GM12878 (cell line): ENCODE measurements around the gene HDAC3. TPM values are rescaled to one million over a fixed set of nuclear protein-coding genes. Genes with fewer than 3 reads are reported as not detected.

Experiments used
- ATAC-seq: fragments of 200-7000 bp; cut with Tn5 transposase; 3 replicates; pipeline ENCODE4 v1.9.1; 2020; ENCODE audit warnings: mild to moderate bottlenecking, moderate library complexity
- BruUV-seq: library from RNA; stranded (reverse); fragments of 400-500 nt; replicated peaks from 2 replicates; lab custom pipeline; 2021; lab: Mats Ljungman, UMichigan
- CTCF ChIA-PET: fragments of 300-600 bp; sonication (Branson Sonifier 250); formaldehyde crosslinking; extraction: SDS; loops from one replicate; lab custom pipeline; 2021; ENCODE audit warnings: inconsistent platforms; lab: Yijun Ruan, JAX
- POLR2A ChIA-PET: fragments of 350-600 bp; formaldehyde crosslinking; extraction: SDS; loops from one replicate; lab custom pipeline; 2021; ENCODE audit warnings: inconsistent platforms; lab: Charles Lee
- RAD21 ChIA-PET: fragments of 300-600 bp; sonication (Branson Sonifier 250); formaldehyde crosslinking; loops from one replicate; lab custom pipeline; 2023; ENCODE audit warnings: antibody characterized with exemption; ENCODE audit not compliant: unreplicated experiment; lab: Charles Lee
- SMC1A ChIA-PET: fragments of 300-600 bp; sonication (Branson Sonifier 250); formaldehyde crosslinking; loops from one replicate; lab custom pipeline; 2023; ENCODE audit not compliant: unreplicated experiment, uncharacterized antibody; lab: Charles Lee
- DNase-seq: peaks from one replicate; pipeline ENCODE4 v3.0.0-alpha.2; 2011; ENCODE audit warnings: low read depth, low spot score
- FAIRE-seq: peaks from 3 replicates; lab custom pipeline; 2011; peaks lifted over from hg19 to GRCh38; lab: Jason Lieb, UNC
- H2AFZ ChIP-seq: 2 replicates; pipeline ENCODE4 v1.6.0; 2011; ENCODE audit warnings: low read depth, low read length, control low read depth; ENCODE audit not compliant: control insufficient read depth
- H3K27ac ChIP-seq: 2 replicates; pipeline ENCODE4 v1.5.1; 2011; ENCODE audit warnings: control low read depth; ENCODE audit not compliant: control insufficient read depth, insufficient read depth
- H3K27me3 ChIP-seq, 2 experiments: replicated peaks in 1 of 2; 2 replicates each; pipeline versions ENCODE4 v1.6.0 to v1.6.1; 2011; ENCODE audit warnings: low read length in 1 of 2; ENCODE audit not compliant: control insufficient read depth in 2 of 2, insufficient read depth in 2 of 2
- H3K36me3 ChIP-seq, 2 experiments: 2 replicates each; pipeline ENCODE4 v1.5.1; 2011; ENCODE audit warnings: low read length in 1 of 2; ENCODE audit not compliant: control insufficient read depth in 2 of 2, insufficient read depth in 2 of 2
- H3K4me1 ChIP-seq: 2 replicates; pipeline ENCODE4 v1.6.1; 2011; ENCODE audit warnings: mild to moderate bottlenecking, low read length, moderate library complexity, mixed read lengths; ENCODE audit not compliant: control insufficient read depth, insufficient read depth
- H3K4me2 ChIP-seq: 2 replicates; pipeline ENCODE4 v1.6.0; 2011; ENCODE audit warnings: control low read depth; ENCODE audit not compliant: control insufficient read depth, insufficient read depth
- H3K4me3 ChIP-seq: fragments of 200-600 bp; sonication (generic); 2 replicates; pipeline ENCODE4 v1.5.1; 2016
- H3K79me2 ChIP-seq: 2 replicates; pipeline ENCODE4 v1.6.0; 2011; ENCODE audit warnings: low read length; ENCODE audit not compliant: control insufficient read depth, insufficient read depth
- H3K9ac ChIP-seq: 2 replicates; pipeline ENCODE4 v1.8.0; 2011; ENCODE audit warnings: low read length, control low read depth, mixed read lengths; ENCODE audit not compliant: control insufficient read depth, insufficient read depth
- H3K9me3 ChIP-seq: replicated peaks from 3 replicates; pipeline ENCODE4 v1.5.1; 2011; ENCODE audit warnings: mild to moderate bottlenecking, low read length; ENCODE audit not compliant: control insufficient read depth, insufficient read depth
- H4K20me1 ChIP-seq: 2 replicates; pipeline ENCODE4 v1.6.0; 2011; ENCODE audit not compliant: control insufficient read depth, insufficient read depth
- CHD2 ChIP-seq: IDR thresholded peaks from 2 replicates; pipeline ENCODE4 v1.6.1; 2011; ENCODE audit warnings: low read depth, low read length, improper control_type of control experiment, borderline replicate concordance
- CREM ChIP-seq: IDR thresholded peaks from 2 replicates; pipeline ENCODE4 v1.6.1; 2014; ENCODE audit warnings: antibody characterized with exemption, low read depth
- CTCF ChIP-seq, 3 experiments: IDR thresholded peaks in 2 of 3; conservative IDR thresholded peaks in 1 of 3; 2 replicates each; pipeline ENCODE4 v1.5.1; 2011; ENCODE audit warnings: low read depth in 3 of 3, low read length in 3 of 3, mild to moderate bottlenecking in 3 of 3, control low read depth in 2 of 3, moderate library complexity in 2 of 3, inconsistent platforms in 1 of 3, mixed read lengths in 1 of 3; ENCODE audit not compliant: control insufficient read depth in 2 of 3, insufficient read depth in 1 of 3; ENCODE audit errors: extremely low read depth in 1 of 3
- GATAD2B ChIP-seq: fragments of 450-650 bp; conservative IDR thresholded peaks from 2 replicates; pipeline ENCODE4 v1.6.1; 2017; ENCODE audit warnings: low read depth, mild to moderate bottlenecking, moderate library complexity
- IKZF1 ChIP-seq: fragments of 450-650 bp; conservative IDR thresholded peaks from 2 replicates; pipeline ENCODE4 v1.6.1; 2017; ENCODE audit warnings: antibody characterized with exemption, mild to moderate bottlenecking
- IRF5 ChIP-seq: fragments of 450-650 bp; IDR thresholded peaks from 2 replicates; pipeline ENCODE4 v1.6.1; 2017; ENCODE audit warnings: borderline replicate concordance
- LARP7 ChIP-seq: fragments of 450-650 bp; IDR thresholded peaks from 2 replicates; pipeline ENCODE4 v1.6.1; 2017; ENCODE audit warnings: mild to moderate bottlenecking
- MEF2B ChIP-seq: fragments of 450-650 bp; IDR thresholded peaks from 2 replicates; pipeline ENCODE4 v1.6.1; 2018; ENCODE audit warnings: mild to moderate bottlenecking, moderate library complexity; ENCODE audit not compliant: partially characterized antibody, poor library complexity, severe bottlenecking
- NBN ChIP-seq: fragments of 450-650 bp; IDR thresholded peaks from 2 replicates; pipeline ENCODE4 v1.6.1; 2016
- NR2F1 ChIP-seq: fragments of 450-650 bp; conservative IDR thresholded peaks from 2 replicates; pipeline ENCODE4 v1.6.1; 2017; ENCODE audit warnings: mild to moderate bottlenecking
- POLR2A ChIP-seq: IDR thresholded peaks from 2 replicates; pipeline ENCODE4 v1.6.1; 2011; ENCODE audit warnings: low read depth, mild to moderate bottlenecking, low read length
- RB1 ChIP-seq: fragments of 450-650 bp; formaldehyde crosslinking; IDR thresholded peaks from 2 replicates; pipeline ENCODE4 v1.6.1; 2017; ENCODE audit warnings: mild to moderate bottlenecking, borderline replicate concordance
- SMAD1 ChIP-seq: fragments of 450-650 bp; IDR thresholded peaks from 2 replicates; pipeline ENCODE4 v1.6.1; 2018; ENCODE audit warnings: mild to moderate bottlenecking, low read depth; ENCODE audit not compliant: partially characterized antibody
- SRF ChIP-seq, 2 experiments: IDR thresholded peaks; 2 replicates each; pipeline ENCODE4 v1.6.1; 2011; ENCODE audit warnings: low read depth in 2 of 2, low read length in 2 of 2, mild to moderate bottlenecking in 1 of 2, moderate library complexity in 1 of 2
- TCF3 ChIP-seq: IDR thresholded peaks from 2 replicates; pipeline ENCODE4 v1.6.1; 2012; ENCODE audit warnings: low read depth, mild to moderate bottlenecking, low read length, borderline replicate concordance; ENCODE audit not compliant: insufficient read depth
- ZSCAN29 ChIP-seq: fragments of 450-650 bp; IDR thresholded peaks from 2 replicates; pipeline ENCODE4 v1.6.1; 2017; ENCODE audit warnings: mild to moderate bottlenecking, moderate library complexity
- WGBS: methylation state at CpG from one replicate; pipeline ENCODE4 v1.1.6; 2016; ENCODE audit warnings: low lambda C conversion rate; ENCODE audit not compliant: insufficient replicate concordance, insufficient coverage; ENCODE audit errors: missing lambda C conversion rate; 5-methylcytosine and 5-hydroxymethylcytosine counted together
- in situ Hi-C: fragments of 300-500 bp; cut with MboI; formaldehyde crosslinking; loops from 9 replicates; pipeline ENCODE4 v1.14.3; 2018; ENCODE audit warnings: mixed read lengths
- intact Hi-C: fragments of 100-400 bp; cut with micrococcal nuclease; formaldehyde crosslinking; loops from one replicate; pipeline ENCODE4 v1.14.2; 2022; ENCODE audit not compliant: unreplicated experiment
- polyA plus RNA-seq, 11 experiments: library from polyadenylated mRNA; depleted of rRNA in 4 of 11; unstranded in 6 of 11; stranded (reverse) in 5 of 11; fragments of >200 nt; fragmentation: Nextera tagmentation in 4 of 11; fragmentation: Illumina TruSeq in 1 of 11; extraction: Ambion mirVana in 4 of 11; extraction: Trizol in 1 of 11; gene quantifications; 1 replicate in 1 of 11; 2 replicates in 10 of 11; pipeline versions ENCODE4 v1.2.1 to v1.2.3, GENCODE V29; 2011 to 2016; ENCODE audit warnings: inconsistent platforms in 2 of 11, missing spikeins in 2 of 11, low read depth in 1 of 11
- total RNA-seq, 4 experiments: library from RNA; depleted of rRNA in 3 of 4; stranded (reverse); fragments of >200 nt in 3 of 4; fragmentation: Illumina TruSeq in 1 of 4; extraction: Trizol in 1 of 4; gene quantifications; 2 replicates each; pipeline versions ENCODE4 v1.2.1 to v1.2.3, GENCODE V29; 2013 to 2021

The HDAC3 gene
- total and polyA plus RNA-seq, 10 of the 15 experiments (the other 5 are each of a cell fraction or from before 2014, with no cell fraction given): 62.2 to 140 (median 112) TPM

GRCh38 chr5:141637767-141638419 is 1.2 kb upstream of the HDAC3 start:
- DNase-seq: no peak
- peak overlapping the region; percentile 86 for H3K27ac ChIP-seq
- H3K27me3 ChIP-seq: no peaks in the 10 kb centered on the region
- H3K4me1 ChIP-seq: peaks cover 37% of the 10 kb centered on the region
- no peak for FAIRE-seq
- H3K4me2 ChIP-seq: peak overlapping the region; percentile 98
- ATAC-seq: peak; percentile 52
- peak overlapping the region; percentile 81 for H3K9ac ChIP-seq
- peak overlapping the region; percentile 85 for H3K4me3 ChIP-seq
- H3K36me3 ChIP-seq: no peaks in the 10 kb centered on the region; a peak in 2 of 4 replicates
- BruUV-seq: no TSS peak
- intact Hi-C loops (loop anchor here (1.0 to 5.0 kb wide), 2 partner anchors 46 to 126 kb away; no protein-coding TSS in a partner anchor), in situ Hi-C loops (no loop called here)
- RAD21 ChIA-PET: interaction anchor here (1.5 to 8.2 kb wide), 4 partner anchors 18 to 323 kb away, joined by 3 to 124 read pairs (median 48); partner anchors contain the start of gene DIAPH1
- POLR2A ChIA-PET: interaction anchor here (0.9 to 11.5 kb wide), 9 partner anchors 9 to 332 kb away, joined by 3 to 215 read pairs (median 10); partner anchors contain the start of genes DIAPH1, FCHSD1 and RNF14
- H4K20me1 ChIP-seq: no peaks in the 10 kb centered on the region
- peaks cover 46% of the 10 kb centered on the region for H3K79me2 ChIP-seq
- CTCF ChIA-PET: interaction anchor here (0.7 to 11.2 kb wide), 14 partner anchors 11 to 242 kb away, joined by 3 to 137 read pairs (median 10); partner anchors contain the start of genes DIAPH1 and FCHSD1
- SMC1A ChIA-PET: interaction anchor here (0.9 to 12.9 kb wide), 6 partner anchors 13 to 45 kb away, joined by 3 to 245 read pairs (median 10); partner anchors contain the start of genes DIAPH1 and FCHSD1
- 2% methylated on average over 40 of the region's 40 CpGs for WGBS
- H2AFZ ChIP-seq: peak overlapping the region; percentile 95
- H3K9me3 ChIP-seq: no peaks in the 10 kb centered on the region
- TF ChIP-seq GATAD2B (no peak), NBN (0 out of 2 replicates have a peak, but pooled peaks have one; percentile 45), IRF5 (no peak), CTCF (IDR thresholded peaks at IDR 0.05 in 2 of 3, conservative IDR thresholded peaks at IDR 0.05 in 1 of 3; ENCODE audit: control insufficient read depth in 2 of 3, extremely low read depth in 1 of 3, insufficient read depth in 1 of 3, low read depth in 3 of 3, low read length in 3 of 3) (peak; percentile 45 to 64 (median 57)), ZSCAN29 (no peak), MEF2B (peak; percentile 8), NR2F1 (peak; percentile 38; the same call in 1 of the 2 replicates), IKZF1 (peak; percentile 67), CREM (0 out of 2 replicates have a peak, but pooled peaks have one; percentile 16), LARP7 (no peak; the same call in 1 of the 2 replicates), CHD2 (peak; percentile 46; the same call in 1 of the 2 replicates), TCF3 (0 out of 2 replicates have a peak, but pooled peaks have one; percentile 42), SRF (IDR thresholded peaks at IDR 0.05; ENCODE audit: low read depth in 2 of 2, low read length in 2 of 2) (peak; percentile 81 to 86), RB1 (0 out of 2 replicates have a peak, but pooled peaks have one; percentile 53), SMAD1 (no peak), POLR2A (0 out of 2 replicates have a peak, but pooled peaks have one; percentile 54)
